Epithelial cell of umbilical artery (primary cell): ENCODE data around the gene ARMH3. TPM values are rescaled to one million over a fixed set of nuclear protein-coding genes. Genes with fewer than 3 reads are reported as not detected.

Experiments
- total RNA-seq: library from RNA; depleted of rRNA; stranded (reverse); fragments of >200 nt; gene quantifications from 2 replicates; pipeline ENCODE4 v1.2.3, GENCODE V29; 2014

The ARMH3 gene
- 5.8 and 10.3 TPM in 2 replicates for total RNA-seq

GRCh38 chr10:102055647-102056419 lies at the start of gene ARMH3:
TSS of gene ARMH3 (minus strand) at chr10:102056173. CDS start at chr10:102040114, 16,059 bp downstream.

DNA sequence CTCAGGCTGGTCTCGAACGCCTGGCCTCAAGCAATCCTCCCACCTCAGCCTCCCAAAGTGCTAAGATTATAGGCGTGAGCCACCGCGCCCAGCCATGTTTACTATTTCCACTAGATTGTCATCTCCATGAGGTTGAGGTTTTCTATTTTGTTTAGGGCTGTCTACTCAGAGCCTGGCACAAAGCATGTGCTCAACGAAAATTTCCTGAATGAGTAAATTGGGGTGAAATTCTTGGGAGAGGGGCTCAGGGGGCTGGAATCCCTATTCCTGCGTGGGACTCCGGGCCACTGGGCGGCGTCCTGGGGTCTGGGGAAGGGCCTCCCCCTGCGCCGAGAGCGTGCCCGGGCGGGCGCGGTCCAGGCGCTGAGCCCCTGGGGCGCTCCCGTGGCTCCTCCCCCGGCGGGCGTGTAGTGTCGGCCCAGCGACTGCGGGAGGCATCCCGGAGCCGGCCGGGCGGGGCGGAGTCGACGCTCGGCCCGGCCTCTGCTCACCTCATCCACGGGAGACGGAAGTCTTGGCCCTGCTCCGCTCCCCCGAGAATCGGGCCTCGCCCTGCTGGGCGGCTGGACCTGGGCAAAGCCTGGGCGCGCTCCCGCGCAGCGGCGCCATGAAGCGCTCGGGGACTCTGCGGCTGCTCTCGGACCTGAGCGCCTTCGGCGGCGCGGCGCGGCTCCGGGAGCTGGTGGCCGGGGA lies 9.0 kb upstream of the ARMH3 start, which contains the start of gene HPS6:
HPS6 (plus strand) TSS at position 482 of the 693 bp plus-strand sequence; CDS start at position 608, 126 bp downstream.

DNA sequence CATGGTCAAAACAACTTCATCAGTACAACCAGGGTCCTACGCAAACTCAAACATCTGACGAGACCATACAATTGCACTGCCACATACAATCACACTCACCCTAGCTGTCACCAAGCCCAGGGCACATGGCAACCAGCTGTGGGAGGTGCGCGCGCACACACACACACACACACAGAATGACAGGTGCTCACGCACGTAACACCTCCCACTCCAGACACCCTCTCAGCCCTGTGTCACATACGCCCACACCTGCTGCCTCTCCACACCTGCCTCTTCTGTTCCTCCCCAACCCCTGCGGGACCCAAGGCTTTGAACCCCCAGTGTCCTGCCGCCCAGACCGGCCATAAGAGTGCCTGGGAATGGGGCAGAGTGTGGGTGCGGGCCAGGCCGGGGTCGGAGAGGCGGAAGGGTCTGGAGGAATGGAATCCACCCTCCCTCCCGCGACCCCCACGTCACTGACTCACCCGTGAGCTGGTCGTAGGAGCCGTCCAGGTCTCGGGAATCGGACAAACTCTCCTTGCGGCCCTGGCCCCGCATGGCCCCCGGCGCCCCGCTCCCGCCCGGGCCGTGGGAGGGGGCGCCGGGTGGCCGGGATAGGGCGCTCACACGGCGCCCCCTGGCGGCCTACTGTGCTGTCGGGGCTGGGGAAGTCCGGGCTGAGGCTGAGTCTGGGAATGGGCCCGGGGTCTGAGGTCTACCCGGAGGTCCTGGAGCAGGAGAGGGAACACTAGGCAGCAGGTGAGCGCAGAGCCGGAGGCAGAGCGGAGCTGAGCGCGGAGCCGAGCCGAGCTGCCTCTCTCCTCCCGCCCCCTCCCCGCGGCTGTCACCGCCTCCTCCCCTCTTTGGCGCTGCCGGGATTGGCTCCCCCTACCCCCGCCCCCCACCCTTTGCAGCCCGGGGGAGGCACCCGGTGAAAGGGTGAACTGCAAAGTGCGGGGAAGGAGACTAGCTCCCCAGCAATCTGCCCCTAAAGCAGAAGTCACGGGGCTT lies 212.6 kb downstream of the ARMH3 start, which contains the start of gene KCNIP2:
KCNIP2 (minus strand) TSS at position 769 of the 990 bp plus-strand sequence; CDS start at position 537, 232 bp downstream.

GRCh38 chr10:101818119-101818871 lies 237.7 kb downstream of the ARMH3 start, which contains the start of gene OGA:
TSS of gene OGA (minus strand) at chr10:101818444. CDS start at chr10:101818022, 422 bp downstream.

Other genes with a start within 250 kb of the ARMH3 start
- gene OGA, start 237.7 kb downstream of the ARMH3 start, total RNA-seq: 108 and 115 TPM in 2 replicates
- under 0.01 and 0.30 TPM in 2 replicates for gene KCNIP2, start 212.4 kb downstream of the ARMH3 start, total RNA-seq
- gene HPS6, start 9.2 kb upstream of the ARMH3 start, total RNA-seq: 35.4 and 36.6 TPM in 2 replicates
- gene LDB1, start 64.2 kb upstream of the ARMH3 start, total RNA-seq: 24.0 and 25.5 TPM in 2 replicates
- 10.0 and 12.0 TPM in 2 replicates for gene PPRC1, start 76.9 kb upstream of the ARMH3 start, total RNA-seq
- 42.9 and 51.5 TPM in 2 replicates for gene NOLC1, start 96.2 kb upstream of the ARMH3 start, total RNA-seq
- not detected in 2 replicates for gene ELOVL3, start 170.1 kb upstream of the ARMH3 start, total RNA-seq
- not detected in 2 replicates for gene PITX3, start 185.3 kb upstream of the ARMH3 start, total RNA-seq
- 13.3 and 13.8 TPM in 2 replicates for gene GBF1, start 189.4 kb upstream of the ARMH3 start, total RNA-seq